Measurements from ENCODE around the gene MCRIP1. TPM values are rescaled to one million over a fixed set of nuclear protein-coding genes. Genes with fewer than 3 reads are reported as not detected.

The MCRIP1 gene
- total RNA-seq, 4 donors from 2014 or later = 55.2 to 88.6 (median 83.7) TPM

GRCh38 chr17:81871387-81872230 lies 38.5 kb upstream of the MCRIP1 start:
- TF ChIP-seq CTCF (IDR thresholded peaks at IDR 0.05) (peak in 3 of 6 experiments; percentile 18 to 47 (median 38)), POLR2A (IDR thresholded peaks at IDR 0.05) (peak; percentile 82 to 95)
- DNase-seq = peak; percentile 92 to 94
- intact Hi-C loops (cut with DNase I) = no loop called here
- Histone ChIP-seq H3K27ac (peak overlapping the region; percentile 82 to 97 (median 85)), H3K9me3 (no peaks in the 10 kb centered on the region), H3K4me3 (replicated peaks in 1 of 3) (peak overlapping the region; percentile 74 to 100 (median 93)), H3K36me3 (peaks cover 17 to 20% of the 10 kb centered on the region in 2 donors), H3K27me3 (no peaks in the 10 kb centered on the region), H3K4me1 (peaks cover 29% of the 10 kb centered on the region in 2 donors)
- WGBS, 2 donors = 2 to 5% methylated on average over 4 to 39 of the region's 86 CpGs

- H3K36me3 ChIP-seq = peaks cover 17 to 20% of the 10 kb centered on the region in 2 donors
- H3K27me3 ChIP-seq = no peaks in the 10 kb centered on the region
- H3K4me1 ChIP-seq = peaks cover 29 to 35% of the 10 kb centered on the region in 2 donors
- TF ChIP-seq CTCF (IDR thresholded peaks at IDR 0.05) = no peak
- TF ChIP-seq POLR2A (IDR thresholded peaks at IDR 0.05) = no peak
- no peaks in the 10 kb centered on the region for H3K9me3 ChIP-seq
- intact Hi-C loops (cut with DNase I) = no loop called here
- DNase-seq = no peak
- 0% methylated on average over 1 of the region's 64 CpGs; no CpG with 5 or more reads in 1 of the 2 donors for WGBS, 2 donors
- H3K4me3 ChIP-seq (replicated peaks in 1 of 3) = peak within 1 kb of the TSS; percentile 74 to 100 (median 93)
- H3K27ac ChIP-seq = peak within 1 kb of the TSS; percentile 82 to 97 (median 87)
Observed at GRCh38 chr17:81870981-81871386, 37.9 kb upstream of the MCRIP1 start, which contains the start of gene ARHGDIA. TSS of gene ARHGDIA (minus strand) at chr17:81871337. CDS start at chr17:81869930, 1,407 bp downstream.

- Histone ChIP-seq H3K4me1 (peaks cover 29 to 37% of the 10 kb centered on the region in 2 donors), H3K27ac (peak overlapping the region; percentile 79 to 97 (median 87)), H3K9me3 (no peaks in the 10 kb centered on the region), H3K36me3 (peaks cover 17 to 20% of the 10 kb centered on the region in 2 donors), H3K4me3 (replicated peaks in 1 of 3) (peak overlapping the region; percentile 62 to 93 (median 65)), H3K27me3 (no peaks in the 10 kb centered on the region)
- peak; percentile 19 to 40 for DNase-seq
- WGBS, 2 donors = 4 to 38% methylated on average over 5 to 25 of the region's 65 CpGs
- intact Hi-C loops (cut with DNase I) = no loop called here
- TF ChIP-seq POLR2A (IDR thresholded peaks at IDR 0.05) (no peak), CTCF (IDR thresholded peaks at IDR 0.05) (no peak)
Observed at GRCh38 chr17:81870131-81870980, 37.3 kb upstream of the MCRIP1 start.

GRCh38 chr17:81869221-81870130 lies 36.4 kb upstream of the MCRIP1 start:
- intact Hi-C loops (cut with DNase I) = no loop called here
- Histone ChIP-seq H3K9me3 (no peaks in the 10 kb centered on the region), H3K4me3 (replicated peaks in 1 of 3) (peak overlapping the region in 2 of 3 donors; percentile 62 to 93), H3K27ac (peak overlapping the region in 2 of 3 donors; percentile 79 to 97), H3K36me3 (peaks cover 17 to 20% of the 10 kb centered on the region in 2 donors), H3K4me1 (peaks cover 29 to 37% of the 10 kb centered on the region in 2 donors), H3K27me3 (no peaks in the 10 kb centered on the region)
- 64 to 80% methylated on average over 3 to 40 of the region's 52 CpGs for WGBS, 2 donors
- TF ChIP-seq CTCF (IDR thresholded peaks at IDR 0.05) (peak; percentile 63 to 88 (median 66)), POLR2A (IDR thresholded peaks at IDR 0.05) (no peak)
- peak; percentile 18 to 20 for DNase-seq

Measured in thyroid gland (tissue), 4 donors.